BJ (cell line): ENCODE data around the gene AEBP2. TPM values are rescaled to one million over a fixed set of nuclear protein-coding genes. Genes with fewer than 3 reads are reported as not detected.

ENCODE experiments used
- CTCF ChIA-PET: fragments of 350-600 bp; formaldehyde crosslinking; extraction: SDS; loops from one replicate; lab custom pipeline; 2021; ENCODE audit warnings: antibody characterized with exemption, inconsistent platforms; lab: Yijun Ruan, JAX
- POLR2A ChIA-PET: fragments of 300-600 bp; sonication (Branson Sonifier 250); formaldehyde crosslinking; extraction: SDS; loops from one replicate; lab custom pipeline; 2021; ENCODE audit warnings: antibody characterized with exemption; lab: Charles Lee
- DNase-seq: peaks from one replicate; pipeline ENCODE4 v3.0.0-alpha.2; 2011; ENCODE audit warnings: low read depth
- H3K27me3 ChIP-seq: 2 replicates; pipeline ENCODE4 v1.6.0; 2011; ENCODE audit warnings: low read length; ENCODE audit not compliant: control insufficient read depth, insufficient read depth
- H3K36me3 ChIP-seq: 2 replicates; pipeline ENCODE4 v1.5.1; 2011; ENCODE audit warnings: low read length; ENCODE audit not compliant: control insufficient read depth, insufficient read depth
- H3K4me3 ChIP-seq: 2 replicates; pipeline ENCODE4 v1.5.1; 2011; ENCODE audit warnings: low read depth, mild to moderate bottlenecking, control low read depth, low read length
- polyA plus RNA-seq: library from polyadenylated mRNA; depleted of rRNA; stranded (reverse); fragments of >200 nt; gene quantifications from 2 replicates; pipeline ENCODE4 v1.2.3, GENCODE V29; 2011
- TF ChIP-seq, protein P1 (sequence below): IDR thresholded peaks from 2 replicates; pipeline ENCODE4 v1.5.1; 2011; ENCODE audit warnings: low read depth, mild to moderate bottlenecking, control low read depth, inconsistent platforms, low read length, moderate library complexity; ENCODE audit not compliant: insufficient read depth

Gene AEBP2
- polyA plus RNA-seq, 1 experiment = 6.3 TPM

DNA sequence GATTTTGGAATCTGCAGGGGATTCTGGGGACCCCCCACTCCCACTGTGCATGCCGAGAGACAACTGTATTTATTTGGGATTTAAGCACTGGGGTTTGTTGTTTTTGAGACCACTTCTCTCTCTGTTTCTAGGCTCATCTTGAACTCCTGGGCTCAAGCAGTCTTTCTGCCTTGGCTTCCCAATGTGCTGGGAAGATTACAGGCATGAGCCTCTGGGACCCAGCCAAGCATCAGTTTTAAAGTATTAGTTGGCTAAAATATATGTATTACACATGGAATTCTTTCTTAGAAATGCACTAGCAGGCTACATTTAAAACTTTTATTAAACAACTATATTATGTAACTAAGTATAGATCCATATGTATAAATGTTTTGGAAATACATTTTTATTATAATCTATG lies 78.3 kb downstream of the AEBP2 start:
- H3K36me3 ChIP-seq = peaks cover 3% of the 10 kb centered on the region; the same call in 1 of the 2 replicates
- TF ChIP-seq, protein P1, sequence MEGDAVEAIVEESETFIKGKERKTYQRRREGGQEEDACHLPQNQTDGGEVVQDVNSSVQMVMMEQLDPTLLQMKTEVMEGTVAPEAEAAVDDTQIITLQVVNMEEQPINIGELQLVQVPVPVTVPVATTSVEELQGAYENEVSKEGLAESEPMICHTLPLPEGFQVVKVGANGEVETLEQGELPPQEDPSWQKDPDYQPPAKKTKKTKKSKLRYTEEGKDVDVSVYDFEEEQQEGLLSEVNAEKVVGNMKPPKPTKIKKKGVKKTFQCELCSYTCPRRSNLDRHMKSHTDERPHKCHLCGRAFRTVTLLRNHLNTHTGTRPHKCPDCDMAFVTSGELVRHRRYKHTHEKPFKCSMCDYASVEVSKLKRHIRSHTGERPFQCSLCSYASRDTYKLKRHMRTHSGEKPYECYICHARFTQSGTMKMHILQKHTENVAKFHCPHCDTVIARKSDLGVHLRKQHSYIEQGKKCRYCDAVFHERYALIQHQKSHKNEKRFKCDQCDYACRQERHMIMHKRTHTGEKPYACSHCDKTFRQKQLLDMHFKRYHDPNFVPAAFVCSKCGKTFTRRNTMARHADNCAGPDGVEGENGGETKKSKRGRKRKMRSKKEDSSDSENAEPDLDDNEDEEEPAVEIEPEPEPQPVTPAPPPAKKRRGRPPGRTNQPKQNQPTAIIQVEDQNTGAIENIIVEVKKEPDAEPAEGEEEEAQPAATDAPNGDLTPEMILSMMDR = no peak
- H3K27me3 ChIP-seq = no peaks in the 10 kb centered on the region
- ChIA-PET POLR2A (no interaction called here), CTCF (no interaction called here)
- DNase-seq = no peak
- H3K4me3 ChIP-seq = no peak overlapping the region

DNA sequence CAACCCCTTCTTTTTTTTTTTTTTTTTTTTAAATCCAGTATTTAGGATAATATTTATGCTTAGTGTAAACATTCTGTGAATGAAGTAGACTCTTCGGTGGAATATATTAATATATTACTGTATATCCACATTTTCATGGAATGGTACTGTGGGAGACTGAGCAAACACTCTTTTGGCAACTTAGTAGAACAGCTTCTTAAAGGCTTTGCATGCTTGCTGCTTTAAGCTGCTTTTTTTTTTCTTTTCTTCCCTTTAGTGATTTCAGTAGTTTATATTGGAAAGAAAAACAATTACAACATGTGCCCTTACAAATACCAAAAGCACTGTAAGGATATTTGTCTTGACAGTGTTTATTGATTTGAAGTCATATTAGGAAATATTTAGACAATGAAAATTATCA lies 78.9 kb downstream of the AEBP2 start:
- Histone ChIP-seq H3K36me3 (peaks cover 3% of the 10 kb centered on the region; the same call in 1 of the 2 replicates), H3K4me3 (no peak overlapping the region), H3K27me3 (no peaks in the 10 kb centered on the region)
- POLR2A ChIA-PET = no interaction called here
- TF ChIP-seq, protein P1 = no peak
- DNase-seq = no peak
- CTCF ChIA-PET = no interaction called here

DNA sequence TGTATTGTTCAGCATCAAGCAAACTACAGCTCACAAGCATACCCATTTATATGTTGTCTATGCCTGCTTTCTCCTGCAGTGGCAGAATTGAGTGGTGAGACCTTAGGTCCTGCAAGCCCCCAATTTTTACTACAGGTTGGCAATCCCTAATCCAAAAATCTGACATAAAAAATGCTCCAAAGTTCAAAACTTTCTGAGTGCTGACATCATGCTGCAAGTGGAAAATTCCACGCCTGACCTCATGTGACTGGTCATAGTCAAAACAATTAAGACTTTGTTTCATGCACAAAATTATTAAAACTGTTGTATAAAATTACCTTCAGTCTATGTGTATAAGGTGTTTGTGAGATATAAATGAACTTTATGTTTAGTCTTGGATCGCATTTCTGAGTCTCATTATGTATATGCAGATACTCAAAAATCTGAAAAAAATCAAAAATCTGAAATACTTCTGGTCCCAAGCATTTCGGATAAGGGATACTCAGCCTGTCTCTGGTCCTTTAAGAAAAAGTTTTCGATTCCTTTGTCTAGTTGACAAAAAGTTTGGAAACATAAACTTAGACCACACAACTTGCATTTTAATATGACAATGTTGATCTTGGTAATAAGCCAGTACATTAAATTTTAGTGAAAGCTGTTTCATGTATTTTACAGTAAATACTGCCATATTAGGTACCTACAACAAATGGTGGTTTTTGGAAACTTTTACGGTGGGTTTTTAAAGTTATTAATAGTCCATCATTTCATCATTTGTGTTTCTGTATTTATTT lies 81.5 kb downstream of the AEBP2 start:
- Histone ChIP-seq H3K4me3 (no peak overlapping the region), H3K27me3 (no peaks in the 10 kb centered on the region), H3K36me3 (no peaks in the 10 kb centered on the region)
- TF ChIP-seq, protein P1 = no peak
- no peak for DNase-seq
- ChIA-PET POLR2A (no interaction called here), CTCF (interaction anchor here (0.7 kb wide), 1 partner anchor 19 kb away, joined by 3 read pairs; no protein-coding TSS in a partner anchor)

DNA sequence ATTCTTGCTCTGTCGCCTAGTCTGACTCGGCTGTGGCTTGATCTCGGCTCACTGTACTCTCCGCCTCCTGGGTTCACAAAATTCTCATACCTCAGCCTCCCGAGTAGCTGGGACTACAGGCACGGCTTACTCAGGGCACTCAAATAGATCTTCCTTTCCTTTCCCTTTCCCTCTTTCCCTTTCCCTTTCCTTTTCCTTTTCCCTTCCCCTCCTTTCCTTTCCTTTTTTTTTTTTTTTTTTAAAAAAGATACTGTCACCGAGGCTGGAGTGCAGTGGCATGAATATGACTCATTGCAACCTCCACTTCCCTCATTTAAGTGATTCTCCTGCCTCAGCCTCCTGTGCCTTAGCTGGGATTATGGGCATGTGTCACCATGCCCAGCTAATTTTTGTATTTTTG lies 86.0 kb downstream of the AEBP2 start:
- TF ChIP-seq, protein P1 = no peak
- H3K27me3 ChIP-seq = no peaks in the 10 kb centered on the region
- ChIA-PET POLR2A (no interaction called here), CTCF (no interaction called here)
- no peak for DNase-seq
- no peaks in the 10 kb centered on the region for H3K36me3 ChIP-seq
- H3K4me3 ChIP-seq = no peak overlapping the region

GRCh38 chr12:19527866-19528265 lies 88.6 kb downstream of the AEBP2 start:
- Histone ChIP-seq H3K4me3 (no peak overlapping the region), H3K27me3 (no peaks in the 10 kb centered on the region), H3K36me3 (no peaks in the 10 kb centered on the region)
- TF ChIP-seq, protein P1 = no peak
- ChIA-PET POLR2A (interaction anchor here (0.6 kb wide), 1 partner anchor 417 kb away, joined by 3 read pairs; no protein-coding TSS in a partner anchor), CTCF (no interaction called here)
- no peak for DNase-seq
